K562 (cell line): ENCODE data around the gene FOS. TPM values are rescaled to one million over a fixed set of nuclear protein-coding genes. Genes with fewer than 3 reads are reported as not detected.

Experiments used
- ATF1 ChIP-seq, 2 experiments: fragments of 450-650 bp in 1 of 2; IDR thresholded peaks; 2 replicates each; pipeline ENCODE4 v1.6.1; 2016; ENCODE audit warnings: missing compliant biosample characterization in 1 of 2, missing genetic modification characterization in 1 of 2
- CC2D1A ChIP-seq: fragments of 450-650 bp; IDR thresholded peaks from 2 replicates; pipeline ENCODE4 v1.6.1; 2017; ENCODE audit warnings: mild to moderate bottlenecking
- ELF1 ChIP-seq: fragments of 200-800 bp; sonication (Bioruptor generic); IDR thresholded peaks from 2 replicates; pipeline ENCODE4 v1.6.1; 2016; ENCODE audit warnings: missing genetic modification characterization, missing compliant biosample characterization
- ELF2 ChIP-seq: fragments of 250-450 bp; sonication (Bioruptor Pico); IDR thresholded peaks from 2 replicates; pipeline ENCODE4 v1.5.0; 2021; ENCODE audit warnings: mild to moderate bottlenecking
- FIP1L1 ChIP-seq: fragments of 200-400 bp; formaldehyde crosslinking; IDR thresholded peaks from 2 replicates; pipeline ENCODE4 v1.6.1; 2018; ENCODE audit warnings: mild to moderate bottlenecking, low read depth, low read length; ENCODE audit not compliant: poor library complexity, severe bottlenecking
- FOXM1 ChIP-seq, 2 experiments: fragments of 450-650 bp in 1 of 2; sonication (generic) in 1 of 2; formaldehyde crosslinking in 1 of 2; IDR thresholded peaks; 2 replicates each; pipeline versions ENCODE4 v1.6.1 to v1.9.0; 2017 to 2022; ENCODE audit warnings: low read depth in 2 of 2, mild to moderate bottlenecking in 2 of 2, missing genetic modification reagents in 1 of 2, moderate library complexity in 1 of 2
- HDAC3 ChIP-seq: fragments of 450-650 bp; IDR thresholded peaks from 2 replicates; pipeline ENCODE4 v1.6.1; 2018; ENCODE audit warnings: borderline replicate concordance, mild to moderate bottlenecking, moderate library complexity; ENCODE audit not compliant: partially characterized antibody
- MBD2 ChIP-seq: sonication (generic); IDR thresholded peaks from 2 replicates; pipeline ENCODE4 v1.6.1; 2016; ENCODE audit warnings: low read depth, borderline replicate concordance
- NFIX ChIP-seq: fragments of 250-450 bp; sonication (Bioruptor Pico); IDR thresholded peaks from 2 replicates; pipeline ENCODE4 v1.4.0; 2020; ENCODE audit warnings: low read depth, mild to moderate bottlenecking, moderate library complexity
- NKRF ChIP-seq: fragments of 450-650 bp; IDR thresholded peaks from 2 replicates; pipeline ENCODE4 v1.6.1; 2016; ENCODE audit warnings: borderline replicate concordance
- RNF2 ChIP-seq: sonication (generic); IDR thresholded peaks from 2 replicates; pipeline ENCODE4 v1.6.1; 2016
- TEAD2 ChIP-seq: fragments of 450-650 bp; IDR thresholded peaks from 2 replicates; pipeline ENCODE4 v1.6.1; 2016; ENCODE audit warnings: missing genetic modification characterization, control low read depth, missing compliant biosample characterization
- ZMIZ1 ChIP-seq, 2 experiments: fragments of 150-350 bp in 1 of 2; IDR thresholded peaks; 2 replicates each; pipeline ENCODE4 v1.6.1; 2012 to 2016; ENCODE audit warnings: low read depth in 2 of 2, low read length in 2 of 2, mild to moderate bottlenecking in 1 of 2, moderate library complexity in 1 of 2
- ZNF212 ChIP-seq: fragments of 450-650 bp; formaldehyde crosslinking; IDR thresholded peaks from 2 replicates; pipeline ENCODE4 v1.4.0; 2020; ENCODE audit warnings: mild to moderate bottlenecking
- ZNF232 ChIP-seq: sonication (generic); formaldehyde crosslinking; IDR thresholded peaks from 2 replicates; pipeline ENCODE4 v1.8.0; 2022; ENCODE audit warnings: mild to moderate bottlenecking, missing genetic modification reagents
- ZNF561 ChIP-seq: fragments of 450-650 bp; formaldehyde crosslinking; conservative IDR thresholded peaks from 2 replicates; pipeline ENCODE4 v1.4.0; 2020; ENCODE audit warnings: mild to moderate bottlenecking, moderate library complexity
- ZNF609 ChIP-seq: sonication (generic); formaldehyde crosslinking; IDR thresholded peaks from 2 replicates; pipeline ENCODE4 v1.8.1; 2023; ENCODE audit warnings: missing genetic modification reagents, mild to moderate bottlenecking, borderline replicate concordance
- polyA plus RNA-seq, 8 experiments: library from polyadenylated mRNA; depleted of rRNA in 4 of 8; stranded (reverse) in 5 of 8; unstranded in 3 of 8; fragments of >200 nt; fragmentation: Nextera tagmentation in 2 of 8; fragmentation: Illumina TruSeq in 1 of 8; extraction: Ambion mirVana in 2 of 8; extraction: Trizol in 1 of 8; gene quantifications; 2 replicates each; pipeline versions ENCODE4 v1.2.1 to v1.2.3, GENCODE V29; 2011 to 2014; ENCODE audit warnings: inconsistent platforms in 1 of 8, missing spikeins in 1 of 8
- total RNA-seq, 7 experiments: library from RNA; depleted of rRNA in 6 of 7; stranded (reverse); fragments of >200 nt in 6 of 7; fragmentation: Illumina TruSeq in 2 of 7; extraction: Trizol in 2 of 7; gene quantifications; 2 replicates each; pipeline versions ENCODE4 v1.2.1 to v1.2.3, GENCODE V29; 2011 to 2021; ENCODE audit warnings: low replicate concordance in 1 of 7

The FOS gene
- total and polyA plus RNA-seq, 9 of the 15 experiments (the other 6 are each of a cell fraction or from before 2014, with no cell fraction given), result 0.54 to 13.8 (median 8.9) TPM

GRCh38 chr14:75277008-75277814 is 1.4 kb upstream of the FOS start (continued):
- TF ChIP-seq NKRF (no peak), ZNF232 (CRISPR knock-in tag) (no peak), MBD2 (no peak; the same call in 1 of the 2 replicates), FIP1L1 (no peak), TEAD2 (no peak), FOXM1 (IDR thresholded peaks at IDR 0.05; ENCODE audit: low read depth) (no peak), FOXM1 (CRISPR knock-in tag; IDR thresholded peaks at IDR 0.05; ENCODE audit: low read depth) (no peak), ZNF561 (CRISPR knock-in tag) (no peak), ELF2 (no peak), ELF1 (peak; percentile 38; the same call in 1 of the 2 replicates), NFIX (CRISPR knock-in tag) (no peak), ZNF212 (CRISPR knock-in tag) (no peak), ZNF609 (CRISPR knock-in tag) (no peak), HDAC3 (no peak), RNF2 (peak; percentile 74; the same call in 1 of the 2 replicates), CC2D1A (no peak), ZMIZ1 (IDR thresholded peaks at IDR 0.05; ENCODE audit: low read depth in 2 of 2, low read length in 2 of 2) (no peak), ATF1 (CRISPR knock-in tag; IDR thresholded peaks at IDR 0.05) (no peak), ATF1 (tag; IDR thresholded peaks at IDR 0.05) (peak; percentile 46; the same call in 1 of the 2 replicates)
